Mammary epithelial cell (primary cell): ENCODE data around the gene IL19.

ENCODE experiments used
- CTCF ChIP-seq, 2 donors: IDR thresholded peaks in 1 of 2; conservative IDR thresholded peaks in 1 of 2; 2 replicates each; pipeline ENCODE4 v1.5.1; 2011 to 2012; ENCODE audit warnings: inconsistent platforms in 2 of 2, low read length in 2 of 2, mild to moderate bottlenecking in 2 of 2, control low read depth in 1 of 2, low read depth in 1 of 2; ENCODE audit not compliant: insufficient read depth in 1 of 2; ENCODE audit errors: extremely low read depth in 1 of 2
- EZH2 ChIP-seq: IDR thresholded peaks from 2 replicates; pipeline ENCODE4 v1.6.1; 2012; ENCODE audit warnings: low read length, inconsistent platforms, borderline replicate concordance

- no peak for TF ChIP-seq CTCF (conservative IDR thresholded peaks at IDR 0.05 in 1 of 2, IDR thresholded peaks at IDR 0.05 in 1 of 2; ENCODE audit: extremely low read depth in 1 of 2, insufficient read depth in 1 of 2, low read depth in 1 of 2, low read length in 2 of 2)
- no peak for TF ChIP-seq EZH2
Observed at GRCh38 chr1:206805357-206805756, 34.8 kb downstream of the IL19 start.
